Liver (tissue), 3 donors: ENCODE data around the gene RASSF6.

ENCODE experiments used
- EGR1 ChIP-seq, 2 donors: IDR thresholded peaks; 2 replicates each; pipeline ENCODE4 v1.6.1; 2016 to 2018; ENCODE audit warnings: antibody characterized with exemption in 2 of 2, low read depth in 2 of 2
- GABPA ChIP-seq, 2 donors: IDR thresholded peaks in 1 of 2; conservative IDR thresholded peaks in 1 of 2; 2 replicates each; pipeline ENCODE4 v1.6.1; 2016; ENCODE audit warnings: antibody characterized with exemption in 2 of 2, mild to moderate bottlenecking in 1 of 2, moderate library complexity in 1 of 2
- HNF4G ChIP-seq: IDR thresholded peaks from 2 replicates; pipeline ENCODE4 v1.6.1; 2016; ENCODE audit warnings: antibody characterized with exemption
- JUND ChIP-seq, 2 donors: IDR thresholded peaks; 2 replicates each; pipeline ENCODE4 v1.6.1; 2016; ENCODE audit warnings: antibody characterized with exemption in 2 of 2
- RAD21 ChIP-seq, 2 donors: IDR thresholded peaks; 2 replicates each; pipeline ENCODE4 v1.6.1; 2016; ENCODE audit warnings: antibody characterized with exemption in 2 of 2, mild to moderate bottlenecking in 2 of 2
- RXRA ChIP-seq, 2 donors: IDR thresholded peaks; 2 replicates each; pipeline ENCODE4 v1.6.1; 2017 to 2018; ENCODE audit warnings: antibody characterized with exemption in 2 of 2, mild to moderate bottlenecking in 1 of 2
- YY1 ChIP-seq: IDR thresholded peaks from 2 replicates; pipeline ENCODE4 v1.6.1; 2016; ENCODE audit warnings: antibody characterized with exemption, mild to moderate bottlenecking
- TF ChIP-seq, protein P1 (sequence below): fragments of 150-350 bp; IDR thresholded peaks from 2 replicates; pipeline ENCODE4 v1.5.1; 2017; ENCODE audit warnings: improper control_type of control experiment, low read depth, low read length; ENCODE audit not compliant: missing input control
- TF ChIP-seq, protein P2 (sequence below): IDR thresholded peaks from 2 replicates; pipeline ENCODE4 v1.6.1; 2016; ENCODE audit warnings: antibody characterized with exemption
- TF ChIP-seq, protein P3 (sequence below): IDR thresholded peaks from 2 replicates; pipeline ENCODE4 v1.6.1; 2016; ENCODE audit warnings: antibody characterized with exemption
- TF ChIP-seq, protein P4 (sequence below): IDR thresholded peaks from 2 replicates; pipeline ENCODE4 v1.6.1; 2016; ENCODE audit warnings: antibody characterized with exemption, mild to moderate bottlenecking
- donor health status: healthy.
- donor health status: healthy.

DNA sequence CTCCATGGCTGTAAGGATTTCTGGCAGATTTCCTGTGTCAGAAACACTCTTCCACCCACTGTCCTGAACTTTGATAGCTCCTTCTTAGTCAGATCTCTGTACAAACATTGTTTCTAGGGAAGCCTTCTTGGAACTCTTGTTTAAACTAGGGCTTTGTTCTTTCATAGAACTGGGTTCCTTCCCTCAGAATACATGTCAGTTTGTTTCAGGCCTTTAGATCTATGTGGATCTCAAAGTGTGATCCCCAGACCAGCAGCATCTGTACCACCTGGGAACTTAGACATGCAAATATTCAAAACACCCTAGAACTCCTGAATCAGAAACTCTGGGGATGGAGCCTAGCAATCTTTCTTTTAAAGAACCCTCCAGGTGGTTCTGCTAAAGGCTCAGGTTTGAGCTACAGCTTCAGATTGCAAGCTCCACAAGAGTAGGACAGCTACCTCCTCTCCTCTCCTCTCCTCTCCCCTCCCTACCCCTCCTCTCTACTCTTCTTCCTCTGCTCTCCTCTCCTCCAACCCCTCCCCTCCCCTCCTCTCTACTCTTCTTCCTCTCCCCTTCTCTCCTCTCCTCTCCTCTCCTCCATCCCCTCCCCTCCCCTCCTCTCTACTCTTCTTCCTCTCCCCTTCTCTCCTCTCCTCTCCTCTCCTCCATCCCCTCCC, 12.7 kb downstream of the RASSF6 start:
- TF ChIP-seq, protein P1, sequence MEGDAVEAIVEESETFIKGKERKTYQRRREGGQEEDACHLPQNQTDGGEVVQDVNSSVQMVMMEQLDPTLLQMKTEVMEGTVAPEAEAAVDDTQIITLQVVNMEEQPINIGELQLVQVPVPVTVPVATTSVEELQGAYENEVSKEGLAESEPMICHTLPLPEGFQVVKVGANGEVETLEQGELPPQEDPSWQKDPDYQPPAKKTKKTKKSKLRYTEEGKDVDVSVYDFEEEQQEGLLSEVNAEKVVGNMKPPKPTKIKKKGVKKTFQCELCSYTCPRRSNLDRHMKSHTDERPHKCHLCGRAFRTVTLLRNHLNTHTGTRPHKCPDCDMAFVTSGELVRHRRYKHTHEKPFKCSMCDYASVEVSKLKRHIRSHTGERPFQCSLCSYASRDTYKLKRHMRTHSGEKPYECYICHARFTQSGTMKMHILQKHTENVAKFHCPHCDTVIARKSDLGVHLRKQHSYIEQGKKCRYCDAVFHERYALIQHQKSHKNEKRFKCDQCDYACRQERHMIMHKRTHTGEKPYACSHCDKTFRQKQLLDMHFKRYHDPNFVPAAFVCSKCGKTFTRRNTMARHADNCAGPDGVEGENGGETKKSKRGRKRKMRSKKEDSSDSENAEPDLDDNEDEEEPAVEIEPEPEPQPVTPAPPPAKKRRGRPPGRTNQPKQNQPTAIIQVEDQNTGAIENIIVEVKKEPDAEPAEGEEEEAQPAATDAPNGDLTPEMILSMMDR: no peak
- TF ChIP-seq, protein P2, sequence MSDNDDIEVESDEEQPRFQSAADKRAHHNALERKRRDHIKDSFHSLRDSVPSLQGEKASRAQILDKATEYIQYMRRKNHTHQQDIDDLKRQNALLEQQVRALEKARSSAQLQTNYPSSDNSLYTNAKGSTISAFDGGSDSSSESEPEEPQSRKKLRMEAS: no peak
- TF ChIP-seq EGR1 (IDR thresholded peaks at IDR 0.05; ENCODE audit: low read depth in 2 of 2) (no peak), RAD21 (IDR thresholded peaks at IDR 0.05) (no peak), RXRA (IDR thresholded peaks at IDR 0.05) (no peak), JUND (IDR thresholded peaks at IDR 0.05) (no peak), YY1 (no peak), HNF4G (no peak), GABPA (IDR thresholded peaks at IDR 0.05 in 1 of 2, conservative IDR thresholded peaks at IDR 0.05 in 1 of 2) (no peak)
- TF ChIP-seq, protein P3, sequence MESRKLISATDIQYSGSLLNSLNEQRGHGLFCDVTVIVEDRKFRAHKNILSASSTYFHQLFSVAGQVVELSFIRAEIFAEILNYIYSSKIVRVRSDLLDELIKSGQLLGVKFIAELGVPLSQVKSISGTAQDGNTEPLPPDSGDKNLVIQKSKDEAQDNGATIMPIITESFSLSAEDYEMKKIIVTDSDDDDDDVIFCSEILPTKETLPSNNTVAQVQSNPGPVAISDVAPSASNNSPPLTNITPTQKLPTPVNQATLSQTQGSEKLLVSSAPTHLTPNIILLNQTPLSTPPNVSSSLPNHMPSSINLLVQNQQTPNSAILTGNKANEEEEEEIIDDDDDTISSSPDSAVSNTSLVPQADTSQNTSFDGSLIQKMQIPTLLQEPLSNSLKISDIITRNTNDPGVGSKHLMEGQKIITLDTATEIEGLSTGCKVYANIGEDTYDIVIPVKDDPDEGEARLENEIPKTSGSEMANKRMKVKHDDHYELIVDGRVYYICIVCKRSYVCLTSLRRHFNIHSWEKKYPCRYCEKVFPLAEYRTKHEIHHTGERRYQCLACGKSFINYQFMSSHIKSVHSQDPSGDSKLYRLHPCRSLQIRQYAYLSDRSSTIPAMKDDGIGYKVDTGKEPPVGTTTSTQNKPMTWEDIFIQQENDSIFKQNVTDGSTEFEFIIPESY: no peak
- TF ChIP-seq, protein P4, sequence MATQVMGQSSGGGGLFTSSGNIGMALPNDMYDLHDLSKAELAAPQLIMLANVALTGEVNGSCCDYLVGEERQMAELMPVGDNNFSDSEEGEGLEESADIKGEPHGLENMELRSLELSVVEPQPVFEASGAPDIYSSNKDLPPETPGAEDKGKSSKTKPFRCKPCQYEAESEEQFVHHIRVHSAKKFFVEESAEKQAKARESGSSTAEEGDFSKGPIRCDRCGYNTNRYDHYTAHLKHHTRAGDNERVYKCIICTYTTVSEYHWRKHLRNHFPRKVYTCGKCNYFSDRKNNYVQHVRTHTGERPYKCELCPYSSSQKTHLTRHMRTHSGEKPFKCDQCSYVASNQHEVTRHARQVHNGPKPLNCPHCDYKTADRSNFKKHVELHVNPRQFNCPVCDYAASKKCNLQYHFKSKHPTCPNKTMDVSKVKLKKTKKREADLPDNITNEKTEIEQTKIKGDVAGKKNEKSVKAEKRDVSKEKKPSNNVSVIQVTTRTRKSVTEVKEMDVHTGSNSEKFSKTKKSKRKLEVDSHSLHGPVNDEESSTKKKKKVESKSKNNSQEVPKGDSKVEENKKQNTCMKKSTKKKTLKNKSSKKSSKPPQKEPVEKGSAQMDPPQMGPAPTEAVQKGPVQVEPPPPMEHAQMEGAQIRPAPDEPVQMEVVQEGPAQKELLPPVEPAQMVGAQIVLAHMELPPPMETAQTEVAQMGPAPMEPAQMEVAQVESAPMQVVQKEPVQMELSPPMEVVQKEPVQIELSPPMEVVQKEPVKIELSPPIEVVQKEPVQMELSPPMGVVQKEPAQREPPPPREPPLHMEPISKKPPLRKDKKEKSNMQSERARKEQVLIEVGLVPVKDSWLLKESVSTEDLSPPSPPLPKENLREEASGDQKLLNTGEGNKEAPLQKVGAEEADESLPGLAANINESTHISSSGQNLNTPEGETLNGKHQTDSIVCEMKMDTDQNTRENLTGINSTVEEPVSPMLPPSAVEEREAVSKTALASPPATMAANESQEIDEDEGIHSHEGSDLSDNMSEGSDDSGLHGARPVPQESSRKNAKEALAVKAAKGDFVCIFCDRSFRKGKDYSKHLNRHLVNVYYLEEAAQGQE: no peak
